GM18499 (cell line): ENCODE results near the gene ZNF516.

ENCODE experiments used
- ATAC-seq: cut with Tn5 transposase; IDR thresholded peaks from one replicate; pipeline ENCODE4 v1.9.1; 2021; ENCODE audit warnings: moderate number of reproducible peaks; ENCODE audit not compliant: insufficient read depth, unreplicated experiment

ZNF516 gene

DNA sequence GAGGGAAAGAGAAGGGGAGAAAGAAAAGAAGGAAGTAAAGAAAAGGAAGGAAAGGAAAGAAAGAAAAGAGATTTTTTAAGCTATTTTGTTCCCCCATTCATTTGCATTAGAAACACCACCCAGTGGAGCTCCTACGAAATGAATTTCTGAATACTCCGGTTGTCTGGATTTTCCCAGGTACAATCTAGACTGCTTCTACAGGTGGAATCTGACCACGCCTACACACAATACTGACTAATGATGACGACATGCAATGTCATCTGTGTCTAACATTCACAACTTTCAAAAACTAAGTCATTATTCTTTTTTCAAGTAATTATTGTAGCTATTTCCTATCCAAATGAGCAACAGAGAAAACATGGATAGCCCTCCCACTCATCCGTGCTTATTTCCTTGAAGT lies 121.7 kb downstream of the ZNF516 start:
- ATAC-seq, result no peak

DNA sequence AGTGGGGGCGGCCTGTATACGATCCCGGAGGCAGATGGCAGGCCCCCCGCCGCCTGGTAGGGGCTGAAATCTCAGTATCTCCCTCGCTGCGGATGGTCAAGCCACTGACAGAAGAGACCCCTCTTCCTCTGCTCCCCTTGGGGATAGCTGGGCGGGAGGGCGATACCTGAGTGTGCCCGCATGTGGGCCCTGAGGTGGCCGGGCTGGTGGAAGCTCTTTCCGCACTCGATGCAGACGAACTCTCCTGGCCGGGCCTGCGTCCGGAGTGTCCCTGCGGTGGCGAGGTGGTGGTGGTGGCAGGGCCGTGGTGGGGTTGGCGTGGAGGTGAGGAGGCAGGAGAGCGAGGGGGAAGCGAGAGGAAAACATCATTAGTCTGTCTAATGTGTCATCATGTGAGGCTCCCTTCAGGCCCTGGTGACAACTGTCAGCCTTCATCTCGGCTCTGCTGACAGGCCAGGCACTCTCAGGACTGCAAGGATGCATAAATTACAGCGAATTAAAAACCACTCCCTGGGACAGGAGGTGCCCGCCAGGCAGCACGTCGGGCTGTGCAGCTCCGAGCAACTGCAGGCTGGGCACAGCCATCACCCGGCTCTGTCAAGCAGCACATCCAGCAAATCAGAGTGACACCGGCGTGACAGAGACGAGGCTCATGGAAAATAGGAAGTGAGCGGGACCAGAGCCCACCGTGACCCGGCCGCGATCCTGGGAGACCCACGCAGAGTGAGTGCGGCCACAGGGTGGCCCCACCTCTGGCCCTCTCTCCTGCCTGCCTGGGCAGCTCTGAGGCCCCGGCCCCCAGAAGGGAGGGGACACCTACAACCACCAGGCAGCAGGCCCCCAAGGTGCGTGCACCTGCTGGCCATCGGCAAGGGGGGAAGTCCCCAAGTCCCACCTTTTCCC lies 123.5 kb downstream of the ZNF516 start:
- ATAC-seq, result no peak

DNA sequence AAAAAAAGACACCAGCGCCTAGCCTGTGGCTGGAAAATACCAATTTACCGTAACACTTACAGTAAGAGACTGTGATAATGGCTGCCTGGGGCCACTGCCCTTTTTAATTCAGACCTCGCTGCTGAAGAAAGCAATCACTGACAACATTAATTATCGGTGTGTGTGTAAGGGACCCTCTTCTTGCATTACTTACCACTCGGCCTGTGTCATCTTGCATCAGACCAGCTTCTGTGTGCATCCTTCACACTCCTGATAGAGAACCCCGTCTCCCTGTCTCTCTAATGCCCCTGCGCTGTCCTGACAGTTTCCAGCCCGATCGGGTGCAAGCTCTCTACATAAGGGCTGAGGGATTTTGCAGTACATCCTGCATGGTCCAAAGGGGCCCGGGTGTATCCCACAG lies 124.4 kb downstream of the ZNF516 start:
- ATAC-seq, result no peak

DNA sequence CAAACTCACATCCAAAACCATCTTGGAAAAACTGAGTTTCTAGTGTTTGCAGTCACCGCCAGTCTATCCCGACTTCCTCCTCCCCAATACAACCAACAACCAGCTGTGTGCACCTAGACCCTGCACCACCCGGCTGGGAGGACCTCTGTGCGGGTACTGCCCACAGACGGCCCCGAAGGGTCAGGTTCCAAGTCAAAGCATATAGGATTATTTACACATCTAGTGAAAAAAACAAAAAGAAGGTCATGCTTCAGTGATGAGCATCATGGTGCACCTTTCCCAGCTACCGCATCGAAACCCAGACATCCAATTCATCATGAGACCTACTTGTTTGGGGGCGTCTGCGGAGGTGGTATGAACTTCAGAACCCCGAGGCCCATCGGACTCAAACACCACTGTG lies 124.8 kb downstream of the ZNF516 start:
- no peak for ATAC-seq

DNA sequence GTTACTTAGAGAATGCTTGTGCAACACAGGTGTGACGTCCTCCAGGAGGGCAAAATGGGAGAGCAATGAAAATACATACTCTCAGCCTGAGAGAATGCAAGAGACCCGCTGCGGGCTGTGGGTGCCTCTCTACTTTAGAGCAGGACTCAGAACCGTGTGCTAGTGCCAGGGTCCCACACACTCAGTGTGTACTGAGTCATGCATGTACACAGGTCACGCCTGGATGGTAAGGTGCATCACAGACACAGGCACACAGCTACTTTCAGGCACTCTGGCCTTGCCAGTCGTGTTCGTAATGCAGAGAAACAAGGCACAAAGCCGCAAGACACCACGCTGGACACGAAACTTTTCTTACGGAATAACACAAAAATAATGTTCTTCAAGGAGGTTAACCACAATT lies 125.3 kb downstream of the ZNF516 start:
- ATAC-seq, result no peak

DNA sequence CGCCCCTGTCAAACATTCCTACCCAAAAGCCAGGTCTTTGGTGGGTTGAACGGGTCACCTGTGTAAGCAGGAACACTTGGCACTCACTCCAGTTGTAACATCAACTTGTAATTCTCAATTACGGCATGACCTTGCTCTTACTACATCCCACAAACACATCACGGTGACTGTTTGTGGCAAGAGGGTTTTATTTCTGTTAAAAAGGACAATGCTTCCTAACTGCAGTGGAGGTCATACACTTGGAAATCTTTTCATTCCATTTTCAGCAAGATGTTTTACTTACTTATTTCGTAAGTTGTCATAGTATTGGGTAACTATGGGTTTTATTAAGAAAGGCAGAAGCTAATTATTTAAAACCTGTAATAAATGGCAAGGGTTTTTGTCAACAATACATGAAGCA lies 126.1 kb downstream of the ZNF516 start:
- ATAC-seq, result no peak

DNA sequence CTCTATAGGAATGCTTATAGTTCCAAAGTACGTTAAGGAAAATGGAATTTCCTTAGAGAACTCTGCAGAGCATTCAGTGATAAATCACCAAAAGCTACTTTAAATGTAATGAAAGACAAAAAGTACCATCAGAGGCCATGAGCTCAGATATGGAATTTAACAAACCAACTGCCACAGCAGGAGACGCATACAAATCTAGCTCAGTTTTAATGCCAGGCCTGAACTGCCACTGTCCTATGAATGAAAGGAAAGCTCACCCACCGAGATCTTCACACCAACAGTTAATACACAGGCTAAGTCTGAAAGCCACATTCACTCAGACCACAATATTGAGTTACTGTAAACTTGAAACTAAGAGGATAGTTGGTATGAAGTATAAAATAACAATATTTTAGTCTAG lies 126.8 kb downstream of the ZNF516 start:
- ATAC-seq, result no peak

DNA sequence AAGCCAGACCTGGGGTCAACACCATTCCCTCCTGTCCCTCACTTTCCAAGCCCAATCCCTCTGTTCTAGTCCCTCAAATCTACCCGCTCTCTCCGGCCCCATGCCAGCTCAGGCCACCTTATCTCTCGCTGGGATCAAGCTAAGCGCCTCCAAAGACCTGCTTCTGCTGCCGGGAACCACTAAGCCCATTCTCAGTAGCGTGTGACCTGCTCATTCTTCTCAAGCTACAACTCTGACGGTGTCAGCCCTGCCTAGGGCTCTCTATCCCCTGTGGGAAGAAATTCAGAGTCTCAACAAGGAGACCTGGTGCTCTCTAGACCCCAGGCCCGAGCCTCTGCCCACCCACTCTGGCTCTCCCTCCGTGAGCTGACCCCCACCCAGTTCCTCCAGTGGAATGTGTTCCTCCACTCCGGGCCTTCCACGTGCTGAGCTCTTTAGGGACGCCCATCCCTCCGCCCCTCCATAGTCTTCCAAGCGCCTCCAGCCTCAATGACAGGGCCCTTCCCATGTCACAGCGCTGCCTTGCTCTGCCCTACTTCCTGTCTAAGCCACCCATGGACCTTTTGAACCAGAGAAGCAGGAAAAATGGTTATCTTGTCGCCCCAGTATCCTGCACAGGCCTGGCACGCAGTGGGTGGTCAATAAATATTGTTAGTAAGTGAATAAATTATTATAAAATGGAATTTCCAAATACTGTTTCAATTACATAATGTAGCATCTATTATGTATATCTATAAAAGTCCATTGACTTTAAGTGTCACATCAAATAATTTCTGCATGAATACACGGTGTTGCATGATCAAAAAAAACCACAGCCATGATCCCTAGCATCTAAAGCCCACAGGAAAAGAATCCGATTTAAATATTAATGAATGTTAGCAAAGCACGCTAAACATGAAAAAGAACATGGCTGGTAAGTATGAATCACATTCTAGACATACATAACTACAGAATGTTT lies 127.6 kb downstream of the ZNF516 start:
- no peak for ATAC-seq

DNA sequence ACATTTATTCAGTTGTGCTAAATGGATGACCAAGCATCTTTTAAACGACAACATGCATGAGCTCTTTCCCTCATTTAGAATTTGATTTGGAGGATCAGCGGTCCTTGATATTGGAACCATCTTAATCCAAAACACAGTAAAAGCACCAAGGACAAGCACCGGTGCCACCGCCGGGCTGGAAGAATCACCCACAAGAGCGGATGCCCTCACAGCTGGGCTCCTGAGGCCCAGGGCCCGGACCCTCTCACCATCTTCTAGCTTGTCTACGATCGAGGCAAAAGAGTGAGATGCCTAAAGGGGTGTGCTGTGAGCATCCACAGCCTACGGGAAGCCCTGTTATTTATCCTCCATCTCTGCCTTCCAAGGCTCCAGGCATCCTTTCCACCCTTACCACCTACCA lies 129.5 kb downstream of the ZNF516 start:
- no peak for ATAC-seq

DNA sequence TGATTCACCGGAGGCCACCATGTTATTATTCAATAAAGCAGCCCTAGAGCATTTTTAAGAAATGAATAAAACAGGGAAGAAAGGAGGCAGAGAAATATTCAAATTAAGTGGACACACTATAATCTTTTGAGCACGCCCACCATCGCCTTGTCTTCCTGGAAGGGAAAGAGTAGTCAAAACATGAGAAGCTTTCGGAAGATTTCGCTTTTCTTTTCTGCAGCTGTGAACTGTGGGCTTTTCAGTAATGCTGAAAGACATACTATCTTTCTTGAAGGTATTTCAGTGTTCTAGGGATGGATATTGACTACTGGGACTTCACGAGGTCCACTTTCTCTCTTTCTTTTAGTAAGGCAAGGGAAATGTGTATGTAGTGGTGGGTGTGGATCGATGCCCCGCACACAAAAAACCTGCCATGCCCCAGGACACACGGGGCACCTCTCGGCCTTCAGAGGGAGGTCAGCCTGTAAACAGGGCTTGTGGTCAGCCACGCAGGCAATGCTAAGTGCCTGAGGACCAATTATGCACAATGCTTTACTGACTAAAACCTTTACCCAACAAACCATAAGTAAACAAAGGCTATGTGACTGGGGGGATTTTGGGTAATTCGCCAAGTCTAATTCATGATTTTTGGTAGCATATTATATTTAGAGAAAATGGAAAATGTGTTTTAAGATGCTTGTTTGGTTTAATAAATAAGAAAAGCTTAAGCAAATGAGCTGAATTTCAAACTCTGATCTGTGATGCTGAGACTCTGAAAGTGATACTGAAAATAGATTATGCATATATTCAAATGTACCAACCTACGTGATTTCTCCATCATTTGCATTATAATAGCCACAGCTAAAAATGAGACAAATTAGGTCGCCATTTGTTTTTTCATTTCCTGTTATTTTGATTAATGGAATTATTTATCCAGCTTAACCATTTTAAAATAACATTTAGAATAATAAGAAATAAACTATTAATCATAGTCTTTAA lies 130.5 kb downstream of the ZNF516 start:
- peak; percentile 94 for ATAC-seq

DNA sequence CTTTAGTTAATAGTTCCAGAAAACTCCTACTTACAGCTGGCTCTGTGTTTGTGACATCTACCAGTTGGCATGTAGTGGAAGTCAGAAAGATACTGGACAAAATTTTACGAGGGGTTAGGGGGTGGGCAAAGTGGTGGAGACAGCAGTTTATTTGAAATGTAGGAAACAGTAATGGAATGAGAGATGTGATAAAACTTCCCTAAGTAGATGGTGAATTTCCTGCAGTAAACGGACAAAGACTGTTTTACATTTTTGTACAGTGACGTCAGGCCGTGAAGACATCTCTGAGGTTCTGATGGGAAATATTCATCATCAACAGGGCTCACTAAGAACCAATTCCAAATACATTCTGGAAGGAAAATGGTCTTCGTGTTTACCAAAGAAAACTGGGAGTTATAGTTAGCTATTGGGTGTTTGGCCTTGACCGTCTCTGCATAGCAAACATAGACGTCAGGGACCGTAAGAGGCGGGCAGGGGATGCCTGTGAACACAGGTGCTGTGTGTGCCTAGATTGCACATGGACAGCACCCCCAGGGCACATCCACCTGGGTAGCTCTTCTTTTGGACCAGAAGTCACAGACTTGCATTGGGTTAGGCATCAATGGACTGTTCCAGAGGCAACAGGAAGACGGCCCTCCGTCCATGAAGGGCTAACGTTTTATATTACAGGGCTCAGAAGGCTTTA lies 131.5 kb downstream of the ZNF516 start:
- ATAC-seq, result no peak

DNA sequence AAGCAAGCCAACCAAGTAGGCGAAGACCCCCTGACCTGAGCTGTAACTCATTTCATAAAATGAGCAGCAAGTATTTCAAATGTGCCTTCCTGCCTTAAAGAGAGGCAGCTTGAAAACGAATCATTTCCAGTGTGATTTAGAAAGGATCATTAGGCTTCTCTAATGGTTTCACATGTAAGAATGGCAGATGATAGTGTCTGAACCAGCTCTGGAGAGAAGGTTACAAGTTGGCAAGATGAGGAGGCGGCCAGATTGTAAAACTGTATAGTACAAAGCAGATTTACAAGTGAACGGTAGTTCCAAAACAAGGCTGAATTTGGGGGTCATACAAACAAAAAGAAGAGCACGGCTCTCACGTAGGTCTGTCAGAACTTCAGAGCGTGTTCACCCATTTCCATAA lies 132.4 kb downstream of the ZNF516 start:
- ATAC-seq, result no peak

DNA sequence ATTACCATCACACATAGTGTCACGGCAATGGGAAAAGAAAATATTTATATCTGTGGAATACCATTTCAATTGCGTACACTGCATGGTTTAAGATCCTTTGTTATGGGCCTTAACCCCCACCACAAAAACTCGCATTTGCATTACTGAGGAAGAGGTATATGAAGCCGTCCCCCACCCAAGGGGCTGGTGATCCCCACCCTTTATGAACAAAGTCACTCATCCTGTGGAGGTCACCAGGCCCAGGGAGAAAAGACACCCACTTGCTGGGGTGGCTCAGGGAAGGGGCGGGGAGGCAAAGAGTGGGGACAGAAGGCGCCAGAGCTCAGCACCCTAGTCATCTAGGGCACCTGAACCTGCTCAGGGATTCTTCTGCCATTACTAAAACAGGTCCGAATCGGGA lies 133.8 kb downstream of the ZNF516 start:
- ATAC-seq, result no peak

DNA sequence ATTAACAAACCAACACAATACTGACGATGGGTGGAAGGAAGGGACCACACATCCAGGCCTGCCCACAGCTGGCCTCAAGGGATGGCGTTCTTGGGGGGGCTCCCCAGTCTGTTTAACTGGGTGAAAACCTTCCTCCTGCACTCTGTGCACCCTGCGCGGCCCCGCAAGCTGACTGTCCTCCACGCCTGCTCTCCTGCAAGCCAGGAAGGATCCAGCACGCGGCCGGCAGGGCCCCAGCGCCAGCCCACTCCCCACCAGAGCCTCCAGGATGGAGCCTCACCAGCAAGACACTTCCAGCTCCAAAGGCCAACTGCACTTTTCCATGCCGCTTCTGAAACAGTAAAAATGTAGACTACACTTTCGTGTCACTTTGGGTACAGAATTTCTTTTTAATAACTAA lies 135.1 kb downstream of the ZNF516 start:
- no peak for ATAC-seq

DNA sequence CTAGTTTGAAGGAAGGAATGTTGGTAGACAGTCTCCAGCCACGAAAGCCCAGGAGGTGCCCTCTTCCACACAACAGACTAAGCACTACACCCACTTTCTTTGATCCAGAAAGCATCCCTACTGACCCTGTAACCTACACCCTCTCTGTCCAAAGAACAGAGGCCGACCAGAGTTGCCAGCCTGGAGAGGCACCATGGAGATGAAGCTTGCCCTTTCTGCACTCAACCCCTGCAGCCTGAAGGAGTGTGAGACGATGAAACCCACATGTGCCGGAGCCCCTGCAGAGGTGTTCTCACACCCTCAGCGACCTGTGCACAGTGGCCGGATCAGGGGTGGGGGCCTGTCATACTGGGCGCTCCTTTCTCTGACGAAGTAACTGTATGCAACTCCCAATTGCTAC lies 136.3 kb downstream of the ZNF516 start:
- no peak for ATAC-seq

DNA sequence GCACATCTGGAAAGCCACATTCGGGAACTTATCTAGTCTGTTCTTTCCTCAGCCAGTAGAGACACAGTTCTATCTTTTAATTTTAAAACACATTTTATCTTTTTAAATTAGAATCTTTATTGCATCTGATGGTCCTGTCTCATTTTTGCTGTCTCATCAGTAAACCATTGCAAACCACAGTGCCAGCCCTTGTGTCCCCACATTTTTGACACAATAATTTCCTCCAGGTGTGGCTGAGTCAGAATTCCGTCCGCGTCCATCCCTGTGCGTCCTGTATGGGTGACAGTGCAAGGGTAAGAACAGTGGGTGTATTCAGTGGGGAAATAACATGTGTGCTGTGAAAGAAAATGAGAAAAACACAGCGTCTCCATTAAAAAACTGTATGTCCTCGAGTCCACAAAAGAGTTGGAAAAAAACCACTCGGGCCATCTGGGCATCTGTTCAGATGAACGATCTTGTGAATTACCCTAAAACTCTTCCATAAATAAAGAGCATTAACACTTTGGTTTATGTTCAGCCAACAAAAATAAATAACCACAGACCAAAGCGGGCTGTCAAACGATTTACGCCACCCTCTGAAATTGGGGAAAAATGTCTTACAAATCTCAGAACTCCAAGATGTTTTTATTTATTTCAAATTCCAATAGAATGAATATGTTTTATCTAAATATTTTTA lies 137.3 kb downstream of the ZNF516 start:
- ATAC-seq, result no peak

DNA sequence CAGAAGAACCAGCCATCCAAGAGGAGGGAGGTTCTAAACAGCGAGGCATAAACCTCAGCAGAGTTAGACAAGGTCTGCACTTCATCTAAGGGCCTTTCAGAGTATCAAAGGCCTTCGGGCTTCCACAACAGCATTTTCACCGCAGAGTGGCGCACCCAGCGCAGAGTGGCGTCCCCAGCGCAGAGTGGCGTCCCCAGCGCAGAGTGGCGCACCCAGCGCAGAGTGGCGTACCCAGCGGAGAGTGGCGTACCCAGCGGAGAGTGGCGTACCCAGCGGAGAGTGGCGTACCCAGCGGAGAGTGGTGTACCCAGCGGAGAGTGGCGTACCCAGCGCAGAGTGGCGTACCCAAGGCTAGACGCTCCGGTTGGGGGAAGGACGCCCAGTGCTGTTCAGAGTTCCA lies 137.9 kb downstream of the ZNF516 start:
- no peak for ATAC-seq

DNA sequence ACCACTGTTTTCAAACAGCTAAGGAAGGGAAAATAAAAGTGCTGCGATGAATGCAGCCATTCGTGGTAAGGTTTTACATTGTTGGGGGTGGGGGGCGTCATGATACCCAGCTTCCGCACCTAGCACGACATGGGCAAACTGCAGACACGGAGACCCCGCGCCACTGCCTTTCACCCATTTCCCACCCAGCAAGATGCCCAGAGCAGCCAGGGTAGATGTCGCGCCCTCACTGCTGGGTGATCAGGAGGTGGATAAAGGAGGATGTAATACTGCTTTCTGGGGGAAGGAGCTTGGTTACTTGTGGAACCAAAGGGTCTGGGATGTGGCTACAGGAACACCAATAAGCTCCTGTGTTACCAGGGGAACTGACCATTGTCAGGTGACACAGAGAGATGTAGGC lies 138.4 kb downstream of the ZNF516 start:
- no peak for ATAC-seq

DNA sequence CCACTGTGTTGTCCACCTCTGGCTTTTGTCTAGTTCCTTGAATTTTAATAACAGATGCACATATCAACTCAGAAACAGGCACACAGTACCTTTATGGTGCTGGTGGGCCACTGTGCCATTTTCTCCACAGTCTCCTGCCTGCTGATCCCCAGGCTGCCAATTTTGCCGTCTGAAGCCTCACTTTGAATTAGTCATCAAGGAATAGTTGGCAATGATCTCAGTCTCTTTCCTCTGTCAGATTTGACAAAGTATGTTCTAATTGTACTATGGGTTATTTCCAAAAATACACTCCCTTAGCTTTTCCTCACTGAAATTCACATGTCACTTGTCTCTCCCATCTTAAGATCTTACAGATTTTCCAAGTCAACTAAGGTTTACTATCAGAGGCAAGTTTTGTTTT lies 140.7 kb downstream of the ZNF516 start:
- no peak for ATAC-seq
